ENCODE data around the gene FAM222B. TPM values are rescaled to one million over a fixed set of nuclear protein-coding genes. Genes with fewer than 3 reads are reported as not detected.

FAM222B gene
- total RNA-seq, 1 experiment from 2014 or later = 39.5 TPM

GRCh38 chr17:28819582-28819981 is 23.0 kb downstream of the FAM222B start:
- H3K4me3 Mint-ChIP-seq (ENCODE audit: unreplicated experiment) = no peak overlapping the region
- peaks cover 6% of the 10 kb centered on the region for H3K4me1 Mint-ChIP-seq (ENCODE audit: low read depth, unreplicated experiment)
- no peak overlapping the region for H3K27ac Mint-ChIP-seq (ENCODE audit: unreplicated experiment)
- no peaks in the 10 kb centered on the region for H3K9me3 Mint-ChIP-seq (ENCODE audit: unreplicated experiment)
- no peaks in the 10 kb centered on the region for H3K36me3 ChIP-seq (ENCODE audit: control insufficient read depth, insufficient read depth, low read length)
- DNase-seq = no peak
- POLR2A ChIA-PET = interaction anchor here (0.6 to 0.9 kb wide), 3 partner anchors 23 to 93 kb away, joined by 3 to 7 read pairs (median 3); partner anchors contain the start of gene FAM222B
- H3K4me1 ChIP-seq = no peaks in the 10 kb centered on the region
- BruUV-seq (replicated peaks) = no TSS peak
- no peaks in the 10 kb centered on the region for H3K27me3 Mint-ChIP-seq (ENCODE audit: insufficient read depth, unreplicated experiment)
- H3K4me3 ChIP-seq (ENCODE audit: low read depth, low read length) = no peak overlapping the region
- TF ChIP-seq CTCF (IDR thresholded peaks at IDR 0.05; ENCODE audit: insufficient read depth in 1 of 2, low read depth in 1 of 2, low read length in 1 of 2, severe bottlenecking in 1 of 2, unreplicated experiment in 1 of 2) = no peak
- intact Hi-C loops (cut with micrococcal nuclease; ENCODE audit: unreplicated experiment) = no loop called here
- H3K36me3 Mint-ChIP-seq (ENCODE audit: insufficient read depth, unreplicated experiment) = no peaks in the 10 kb centered on the region
- H3K27me3 ChIP-seq (replicated peaks; ENCODE audit: control insufficient read depth, insufficient read depth, low read length) = no peaks in the 10 kb centered on the region
- CTCF ChIA-PET = interaction anchor here (0.6 kb wide), 1 partner anchor 17 kb away, joined by 5 read pairs; no protein-coding TSS in a partner anchor
- no peaks in the 10 kb centered on the region for H3K9me3 ChIP-seq

DNA sequence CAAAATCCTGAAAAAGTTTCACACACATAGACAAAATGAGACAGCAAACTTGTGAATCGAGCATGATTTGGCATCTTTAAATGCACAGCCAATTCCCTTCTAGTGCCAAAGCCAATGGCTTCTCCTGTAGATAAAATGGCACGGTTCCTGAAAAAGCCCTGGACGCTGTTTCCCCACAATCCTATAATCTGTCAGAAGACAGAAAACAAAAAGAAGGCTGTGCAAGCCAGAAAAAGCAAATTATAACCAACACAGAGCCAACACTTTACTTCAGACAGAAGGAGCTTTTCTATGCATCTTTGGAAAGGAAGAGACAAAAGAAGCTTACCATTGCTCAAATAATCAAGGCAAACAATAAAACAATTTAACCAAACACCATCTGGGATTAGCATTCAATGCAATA is 23.8 kb downstream of the FAM222B start:
- no peak for DNase-seq
- Mint-ChIP-seq H3K9me3 (ENCODE audit: unreplicated experiment) (no peaks in the 10 kb centered on the region), H3K36me3 (ENCODE audit: insufficient read depth, unreplicated experiment) (no peaks in the 10 kb centered on the region), H3K4me1 (ENCODE audit: low read depth, unreplicated experiment) (peaks cover 6% of the 10 kb centered on the region), H3K27me3 (ENCODE audit: insufficient read depth, unreplicated experiment) (no peaks in the 10 kb centered on the region), H3K4me3 (ENCODE audit: unreplicated experiment) (no peak overlapping the region), H3K27ac (ENCODE audit: unreplicated experiment) (no peak overlapping the region)
- POLR2A ChIA-PET = interaction anchor here (0.9 kb wide), 1 partner anchor 23 kb away, joined by 3 read pairs; the partner anchor contains the start of gene FAM222B
- no peaks in the 10 kb centered on the region for H3K9me3 ChIP-seq
- intact Hi-C loops (cut with micrococcal nuclease; ENCODE audit: unreplicated experiment) = no loop called here
- no peak overlapping the region for H3K4me3 ChIP-seq (ENCODE audit: low read depth, low read length)
- CTCF ChIA-PET = no interaction called here
- H3K27me3 ChIP-seq (replicated peaks; ENCODE audit: control insufficient read depth, insufficient read depth, low read length) = no peaks in the 10 kb centered on the region
- no peaks in the 10 kb centered on the region for H3K4me1 ChIP-seq
- no peaks in the 10 kb centered on the region for H3K36me3 ChIP-seq (ENCODE audit: control insufficient read depth, insufficient read depth, low read length)
- TF ChIP-seq CTCF (IDR thresholded peaks at IDR 0.05; ENCODE audit: insufficient read depth in 1 of 2, low read depth in 1 of 2, low read length in 1 of 2, severe bottlenecking in 1 of 2, unreplicated experiment in 1 of 2) = no peak
- no TSS peak for BruUV-seq (replicated peaks)

DNA sequence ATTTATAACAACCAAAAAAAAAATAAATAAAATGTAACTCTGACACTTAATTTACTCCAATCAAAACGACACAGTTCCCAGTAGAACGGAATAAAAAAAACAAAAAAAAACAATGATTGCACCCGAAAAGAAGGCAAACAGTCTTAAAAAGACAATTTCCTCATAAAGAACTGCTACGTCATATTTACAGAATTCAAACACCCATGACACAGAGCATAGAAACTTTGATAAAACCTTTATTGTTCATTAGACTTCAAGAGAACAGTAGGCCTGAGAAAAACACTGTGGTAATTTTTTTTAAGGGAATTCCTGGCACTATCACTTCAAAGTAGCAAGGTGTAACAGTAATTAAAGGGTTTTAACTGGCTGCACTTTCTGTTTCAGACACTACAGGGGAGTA is 26.1 kb downstream of the FAM222B start:
- H3K27me3 ChIP-seq (replicated peaks; ENCODE audit: control insufficient read depth, insufficient read depth, low read length) = no peaks in the 10 kb centered on the region
- Mint-ChIP-seq H3K4me1 (ENCODE audit: low read depth, unreplicated experiment) (no peaks in the 10 kb centered on the region), H3K27ac (ENCODE audit: unreplicated experiment) (no peak overlapping the region), H3K36me3 (ENCODE audit: insufficient read depth, unreplicated experiment) (peaks cover 15% of the 10 kb centered on the region), H3K9me3 (ENCODE audit: unreplicated experiment) (no peaks in the 10 kb centered on the region), H3K27me3 (ENCODE audit: insufficient read depth, unreplicated experiment) (no peaks in the 10 kb centered on the region), H3K4me3 (ENCODE audit: unreplicated experiment) (no peak overlapping the region)
- no peaks in the 10 kb centered on the region for H3K36me3 ChIP-seq (ENCODE audit: control insufficient read depth, insufficient read depth, low read length)
- BruUV-seq (replicated peaks) = no TSS peak
- H3K4me3 ChIP-seq (ENCODE audit: low read depth, low read length) = no peak overlapping the region
- H3K4me1 ChIP-seq = no peaks in the 10 kb centered on the region
- POLR2A ChIA-PET = no interaction called here
- CTCF ChIA-PET = no interaction called here
- H3K9me3 ChIP-seq = no peaks in the 10 kb centered on the region
- no peak for TF ChIP-seq CTCF (IDR thresholded peaks at IDR 0.05; ENCODE audit: insufficient read depth in 1 of 2, low read depth in 1 of 2, low read length in 1 of 2, severe bottlenecking in 1 of 2, unreplicated experiment in 1 of 2)
- intact Hi-C loops (cut with micrococcal nuclease; ENCODE audit: unreplicated experiment) = no loop called here
- no peak for DNase-seq

Measured in Caco-2 (cell line).